Measurements from ENCODE around the gene THAP5.

THAP5 gene

DNA sequence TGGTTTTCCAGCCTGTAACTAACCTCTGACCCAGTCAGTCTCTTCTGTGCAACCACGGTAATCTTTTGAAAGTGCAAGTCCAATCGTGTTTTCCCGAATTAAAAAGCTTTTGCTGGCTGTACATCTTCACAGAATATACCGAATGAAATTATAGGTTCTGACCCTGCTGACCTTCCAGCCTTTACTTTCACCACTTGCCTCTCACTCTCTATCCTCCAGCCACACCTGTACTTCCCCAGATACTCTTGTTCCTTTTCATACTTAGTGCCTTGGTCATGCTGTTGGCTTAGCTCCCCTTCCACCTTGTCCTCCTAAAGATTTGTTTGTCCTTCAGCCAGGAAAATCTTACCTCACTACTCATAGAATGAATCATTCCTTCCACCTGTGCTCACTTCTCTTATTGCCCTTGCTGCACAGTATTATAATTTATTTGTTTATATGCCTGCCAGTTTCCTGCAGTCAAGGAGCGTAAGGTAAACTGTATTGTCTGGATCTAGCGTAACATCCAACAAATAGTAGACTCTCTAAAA lies 41.3 kb downstream of the THAP5 start:
- no peak for DNase-seq

DNA sequence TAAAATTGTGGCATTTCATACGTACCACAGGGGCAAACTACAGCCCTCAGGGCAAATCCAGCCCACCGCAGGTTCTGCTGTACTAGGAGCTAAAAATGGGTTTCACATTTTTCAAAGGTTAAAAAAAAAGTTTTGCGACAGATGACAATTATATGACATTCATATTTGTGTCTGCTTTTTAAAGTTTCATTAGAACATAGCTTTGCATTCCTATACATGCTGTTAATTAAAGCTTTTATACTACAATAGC lies 42.8 kb downstream of the THAP5 start:
- DNase-seq: no peak

DNA sequence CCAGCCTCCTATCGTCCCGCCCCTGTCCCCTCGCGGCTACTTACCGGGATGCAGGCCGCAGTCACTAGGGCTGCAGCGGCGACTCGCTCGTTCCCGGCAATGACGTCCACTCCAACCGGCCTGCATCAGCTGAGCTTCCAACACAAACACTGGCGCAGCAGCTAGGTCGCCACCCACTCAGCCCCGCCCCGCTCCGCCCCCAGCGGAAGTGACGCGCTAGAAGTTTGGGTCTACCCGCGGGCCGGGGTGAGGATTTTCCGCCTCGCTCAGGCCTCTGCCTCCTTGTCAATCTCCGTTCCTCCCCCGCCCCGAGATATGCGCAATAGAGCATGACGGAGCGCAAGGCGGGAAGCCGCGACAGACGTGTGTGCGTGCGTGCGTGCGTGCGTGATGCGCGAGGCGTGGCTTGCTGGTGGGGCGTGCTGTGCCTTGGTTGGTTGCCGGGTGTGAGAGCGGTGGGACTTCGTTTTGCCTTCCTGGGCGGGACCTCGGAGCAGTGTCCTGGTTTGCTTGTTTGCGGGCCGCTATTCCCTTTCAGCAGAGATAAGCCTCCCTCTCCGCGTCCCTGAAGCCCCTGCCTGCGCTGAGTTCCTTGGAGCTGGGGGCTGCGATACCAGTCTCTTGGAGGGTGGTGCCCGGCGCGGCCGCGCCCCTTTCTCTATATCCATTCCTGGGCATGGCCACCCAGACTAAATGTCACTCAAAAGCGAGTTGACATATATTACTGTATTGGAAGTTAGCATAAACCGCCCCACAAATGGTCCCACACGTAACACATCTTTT lies 43.3 kb downstream of the THAP5 start, which contains the start of gene PNPLA8:
Gene PNPLA8 (minus strand): TSS at position 151 of the 783 bp plus-strand sequence. CDS start 10,644 bp downstream, outside the sequence.
- DNase-seq: peak; percentile 100

DNA sequence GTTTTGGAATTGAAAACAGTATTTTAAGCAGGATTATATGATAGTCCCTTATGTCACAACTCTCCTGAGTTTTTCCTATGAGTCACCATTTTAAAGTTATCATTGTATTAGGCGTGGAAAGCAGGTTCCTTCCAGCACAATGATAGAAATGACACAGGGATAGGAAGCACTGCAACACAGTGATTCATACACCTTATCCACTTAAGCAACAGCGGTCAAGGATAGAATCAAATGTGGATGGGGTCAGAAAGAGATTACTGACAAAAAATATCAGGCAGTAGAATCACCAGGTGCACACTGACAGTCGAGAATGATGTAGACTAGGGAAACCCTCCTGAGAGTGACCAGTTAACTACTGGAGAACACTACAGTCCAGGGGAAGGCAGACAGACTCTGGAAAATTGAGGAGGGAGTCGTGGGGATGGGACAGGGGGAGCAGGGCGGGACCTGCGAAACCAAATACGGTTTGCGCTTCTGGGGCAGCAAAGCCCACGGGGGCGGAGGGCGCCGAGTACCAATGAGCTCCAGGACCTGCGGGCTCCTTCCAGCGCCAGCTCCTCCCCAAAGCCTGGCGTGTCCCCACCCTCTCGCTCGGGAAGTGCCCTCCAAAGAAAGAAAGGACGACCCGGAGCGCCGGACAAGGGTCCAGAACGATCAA lies 44.0 kb downstream of the THAP5 start:
- peak; percentile 83 for DNase-seq

DNA sequence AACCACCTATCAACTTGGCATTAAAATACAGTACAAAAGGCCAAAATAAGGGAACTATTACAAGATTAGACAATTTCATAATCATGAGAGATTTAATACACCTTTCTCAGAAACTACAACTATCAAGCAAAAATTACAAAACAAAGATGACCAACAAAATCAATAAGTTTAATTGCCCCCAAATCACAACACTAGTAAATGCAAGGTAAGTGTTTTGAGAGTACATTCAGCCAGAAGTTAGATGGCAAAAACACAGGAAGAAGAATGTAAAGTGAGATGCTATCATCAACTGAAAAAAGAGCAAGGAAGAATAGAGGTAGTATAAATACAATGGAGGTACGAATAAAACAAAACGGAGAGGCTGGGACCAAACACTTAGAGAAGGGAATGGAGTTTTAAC lies 46.7 kb downstream of the THAP5 start:
- no peak for DNase-seq

DNA sequence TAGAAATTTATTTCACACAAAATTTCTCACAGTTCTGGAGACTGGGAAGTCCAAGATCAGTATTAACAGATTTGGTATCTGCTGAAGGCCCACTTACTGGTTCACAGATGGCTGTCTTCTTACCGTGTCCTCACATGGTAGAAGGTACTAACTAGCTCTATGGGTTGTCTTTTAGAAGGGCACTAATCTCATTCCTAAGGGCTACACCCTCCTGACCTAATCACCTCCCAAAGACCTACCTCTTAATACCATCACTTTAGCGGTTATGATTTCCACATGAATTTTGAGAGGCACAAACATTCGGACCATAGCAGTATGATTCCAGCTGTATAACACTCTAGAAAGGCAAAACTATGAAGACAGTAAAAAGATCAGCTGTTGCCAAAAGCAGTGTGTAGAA lies 51.6 kb downstream of the THAP5 start:
- no peak for DNase-seq

DNA sequence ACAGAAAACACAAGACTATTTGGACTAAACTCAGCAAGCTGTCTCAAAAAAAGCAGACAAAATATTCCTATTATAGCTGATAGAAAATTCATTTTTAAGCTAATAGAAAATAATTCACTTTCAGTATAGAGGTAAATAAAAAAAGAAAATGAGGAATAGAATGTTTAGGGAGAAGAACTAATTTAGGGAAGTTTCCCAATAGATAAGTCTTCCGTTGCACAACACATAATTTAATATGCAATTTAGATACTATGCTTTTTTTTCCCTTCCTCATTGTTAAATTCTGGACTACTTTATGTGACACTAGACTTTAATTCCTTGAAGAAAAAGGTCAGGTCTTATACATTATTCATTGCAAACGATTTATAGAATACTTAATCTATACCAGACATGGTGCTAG lies 53.9 kb downstream of the THAP5 start:
- no peak for DNase-seq

DNA sequence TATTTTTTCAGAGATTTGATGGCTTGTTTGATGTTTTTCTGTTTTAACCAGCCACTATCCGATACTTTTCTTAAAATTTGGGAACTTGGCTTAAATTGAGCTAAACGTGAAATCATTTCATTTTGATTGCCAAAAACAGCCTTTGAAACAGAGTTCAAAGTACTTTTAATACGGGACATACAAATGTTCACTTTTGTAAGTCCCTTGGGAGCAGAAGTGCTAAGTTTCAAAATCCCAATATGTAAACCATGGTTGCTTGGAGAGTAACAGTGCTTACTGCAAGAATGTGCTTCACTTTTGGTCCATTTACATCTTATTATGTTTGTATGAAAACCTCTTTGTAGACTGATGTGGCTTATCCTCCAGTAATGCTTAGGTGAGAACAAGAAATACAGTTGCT lies 54.5 kb downstream of the THAP5 start:
- no peak for DNase-seq
